ENCODE results near the gene PCDHA1. TPM values are rescaled to one million over a fixed set of nuclear protein-coding genes. Genes with fewer than 3 reads are reported as not detected.

Gene PCDHA1
- total RNA-seq, 1 donor from 2014 or later, result 0.24 TPM

- Histone ChIP-seq H3K9ac (no peak overlapping the region), H3K4me1 (no peaks in the 10 kb centered on the region), H4K20me1 (ENCODE audit: low read depth) (no peaks in the 10 kb centered on the region), H3F3A (ENCODE audit: low read depth) (no peaks in the 10 kb centered on the region), H3K36me3 (no peaks in the 10 kb centered on the region), H3K4me2 (no peak overlapping the region), H3K9me3 (ENCODE audit: low read depth) (no peaks in the 10 kb centered on the region), H3K27me3 (no peaks in the 10 kb centered on the region), H2AFZ (replicated peaks) (no peak overlapping the region), H3K79me2 (ENCODE audit: low read depth) (no peaks in the 10 kb centered on the region), H3K27ac (no peak overlapping the region), H3K4me3 (no peak overlapping the region)
- H3K36me3 Mint-ChIP-seq, result peaks cover 3% of the 10 kb centered on the region
- no peak for TF ChIP-seq EZH2phosphoT487 (IDR thresholded peaks at IDR 0.05)
- TF ChIP-seq EZH2 (IDR thresholded peaks at IDR 0.05), result no peak
- no peak for TF ChIP-seq CTCF (IDR thresholded peaks at IDR 0.05)
- H3K4me1 Mint-ChIP-seq, result no peaks in the 10 kb centered on the region
- H3K4me3 Mint-ChIP-seq, result no peak overlapping the region
- no peaks in the 10 kb centered on the region for H3K27me3 Mint-ChIP-seq (ENCODE audit: insufficient read depth, low read depth)
- DNase-seq (ENCODE audit: low spot score), result peak; percentile 13
- H3K27ac Mint-ChIP-seq, result no peak overlapping the region
- peaks cover 20% of the 10 kb centered on the region for H3K9me3 Mint-ChIP-seq
Observed at GRCh38 chr5:140953234-140953633, 167.3 kb downstream of the PCDHA1 start.

GRCh38 chr5:140962190-140962589 is 176.2 kb downstream of the PCDHA1 start:
- Histone ChIP-seq H3K9ac (no peak overlapping the region), H2AFZ (replicated peaks) (no peak overlapping the region), H3K27ac (no peak overlapping the region), H3F3A (ENCODE audit: low read depth) (peaks cover 21% of the 10 kb centered on the region), H3K27me3 (peaks cover 40% of the 10 kb centered on the region), H3K4me3 (no peak overlapping the region), H4K20me1 (ENCODE audit: low read depth) (peaks cover 36% of the 10 kb centered on the region), H3K9me3 (ENCODE audit: low read depth) (no peaks in the 10 kb centered on the region), H3K36me3 (no peaks in the 10 kb centered on the region), H3K4me1 (peaks cover 10% of the 10 kb centered on the region), H3K79me2 (ENCODE audit: low read depth) (no peaks in the 10 kb centered on the region), H3K4me2 (no peak overlapping the region)
- Mint-ChIP-seq H3K27ac (no peak overlapping the region), H3K4me1 (peaks cover 19% of the 10 kb centered on the region), H3K4me3 (no peak overlapping the region), H3K27me3 (ENCODE audit: insufficient read depth, low read depth) (peaks cover 1% of the 10 kb centered on the region), H3K36me3 (no peaks in the 10 kb centered on the region), H3K9me3 (no peaks in the 10 kb centered on the region)
- TF ChIP-seq EZH2 (IDR thresholded peaks at IDR 0.05) (no peak), EZH2phosphoT487 (IDR thresholded peaks at IDR 0.05) (no peak), CTCF (IDR thresholded peaks at IDR 0.05) (no peak)
- DNase-seq (ENCODE audit: low spot score), result no peak

- no peak overlapping the region for H3K27ac Mint-ChIP-seq
- Histone ChIP-seq H3K36me3 (no peaks in the 10 kb centered on the region), H3K4me3 (no peak overlapping the region), H3F3A (ENCODE audit: low read depth) (peaks cover 23% of the 10 kb centered on the region), H3K79me2 (ENCODE audit: low read depth) (no peaks in the 10 kb centered on the region), H3K27me3 (peaks cover 61% of the 10 kb centered on the region), H3K4me2 (no peak overlapping the region), H4K20me1 (ENCODE audit: low read depth) (peaks cover 57% of the 10 kb centered on the region), H3K4me1 (peaks cover 10% of the 10 kb centered on the region), H3K9me3 (ENCODE audit: low read depth) (no peaks in the 10 kb centered on the region), H3K9ac (no peak overlapping the region), H3K27ac (no peak overlapping the region), H2AFZ (replicated peaks) (no peak overlapping the region)
- TF ChIP-seq EZH2phosphoT487 (IDR thresholded peaks at IDR 0.05) (no peak), CTCF (IDR thresholded peaks at IDR 0.05) (no peak), EZH2 (IDR thresholded peaks at IDR 0.05) (no peak)
- H3K4me1 Mint-ChIP-seq, result peaks cover 22% of the 10 kb centered on the region
- peaks cover 4% of the 10 kb centered on the region for H3K27me3 Mint-ChIP-seq (ENCODE audit: insufficient read depth, low read depth)
- peak overlapping the region; percentile 5 for H3K4me3 Mint-ChIP-seq
- no peaks in the 10 kb centered on the region for H3K9me3 Mint-ChIP-seq
- peaks cover 5% of the 10 kb centered on the region for H3K36me3 Mint-ChIP-seq
- DNase-seq (ENCODE audit: low spot score), result no peak
Observed at GRCh38 chr5:140964356-140964755, 178.4 kb downstream of the PCDHA1 start.
